Adrenal gland (tissue), 5 donors: Measurements from ENCODE around the gene CEBPZOS.

Experiments
- POLR2A ChIP-seq, 2 donors: fragments of 450-650 bp; IDR thresholded peaks; one replicate each; pipeline ENCODE4 v1.6.1; 2017; ENCODE audit warnings: antibody characterized with exemption in 2 of 2, mild to moderate bottlenecking in 2 of 2, moderate library complexity in 1 of 2
- TF ChIP-seq, protein P1 (sequence below), 6 experiments: fragments of 450-650 bp in 4 of 6; fragments of 200-600 bp in 2 of 6; sonication (generic) in 1 of 6; IDR thresholded peaks; 1 replicate in 5 of 6; 2 replicates in 1 of 6; pipeline versions ENCODE4 v1.5.1 to v1.8.0; 2016 to 2021; ENCODE audit warnings: antibody characterized with exemption in 6 of 6, mild to moderate bottlenecking in 2 of 6, moderate library complexity in 1 of 6
- donor health status: DM: no; HTN: no; CAD: no.

DNA sequence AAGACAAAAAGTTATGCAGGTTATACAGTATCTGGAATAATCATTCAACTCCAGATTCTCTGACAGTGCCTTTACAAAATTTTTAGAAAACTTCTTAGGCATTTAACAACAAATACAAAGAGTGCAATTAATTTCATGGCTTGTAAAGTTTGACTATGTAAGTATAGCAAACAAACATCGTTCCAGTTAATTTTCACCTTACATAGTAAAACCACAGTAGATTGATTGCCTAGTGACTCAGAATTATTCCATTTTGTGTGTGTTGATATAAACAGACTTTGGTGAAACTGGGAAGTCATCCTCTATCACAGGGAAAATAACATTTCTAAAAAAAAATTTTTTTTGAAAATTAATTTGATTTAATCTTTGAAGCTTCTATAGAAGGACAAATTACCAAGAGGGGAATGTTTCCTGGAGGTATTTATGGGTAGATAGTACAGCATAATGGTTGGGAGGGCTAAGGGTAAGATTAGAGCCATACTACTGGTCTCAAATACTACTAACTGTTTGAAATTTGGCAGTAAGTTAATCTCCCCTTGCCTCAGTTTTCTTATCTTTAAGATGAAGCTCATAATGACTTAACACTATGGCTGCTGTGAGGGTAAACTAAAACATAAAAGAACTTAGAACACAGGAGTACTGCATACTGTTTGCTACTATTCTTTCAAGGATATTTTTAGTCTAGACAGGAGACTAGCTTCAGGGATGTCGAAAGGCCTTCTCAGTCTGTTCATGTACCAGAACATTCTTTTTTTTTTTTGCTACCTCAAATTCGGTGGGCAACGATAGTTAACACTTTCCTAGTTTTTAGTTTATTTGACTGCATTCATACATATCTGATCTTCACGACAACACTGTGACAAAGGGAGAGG lies 54.8 kb downstream of the CEBPZOS start:
- TF ChIP-seq, protein P1, sequence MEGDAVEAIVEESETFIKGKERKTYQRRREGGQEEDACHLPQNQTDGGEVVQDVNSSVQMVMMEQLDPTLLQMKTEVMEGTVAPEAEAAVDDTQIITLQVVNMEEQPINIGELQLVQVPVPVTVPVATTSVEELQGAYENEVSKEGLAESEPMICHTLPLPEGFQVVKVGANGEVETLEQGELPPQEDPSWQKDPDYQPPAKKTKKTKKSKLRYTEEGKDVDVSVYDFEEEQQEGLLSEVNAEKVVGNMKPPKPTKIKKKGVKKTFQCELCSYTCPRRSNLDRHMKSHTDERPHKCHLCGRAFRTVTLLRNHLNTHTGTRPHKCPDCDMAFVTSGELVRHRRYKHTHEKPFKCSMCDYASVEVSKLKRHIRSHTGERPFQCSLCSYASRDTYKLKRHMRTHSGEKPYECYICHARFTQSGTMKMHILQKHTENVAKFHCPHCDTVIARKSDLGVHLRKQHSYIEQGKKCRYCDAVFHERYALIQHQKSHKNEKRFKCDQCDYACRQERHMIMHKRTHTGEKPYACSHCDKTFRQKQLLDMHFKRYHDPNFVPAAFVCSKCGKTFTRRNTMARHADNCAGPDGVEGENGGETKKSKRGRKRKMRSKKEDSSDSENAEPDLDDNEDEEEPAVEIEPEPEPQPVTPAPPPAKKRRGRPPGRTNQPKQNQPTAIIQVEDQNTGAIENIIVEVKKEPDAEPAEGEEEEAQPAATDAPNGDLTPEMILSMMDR (IDR thresholded peaks at IDR 0.05), result no peak
- TF ChIP-seq POLR2A (IDR thresholded peaks at IDR 0.05), result no peak
